Stimulated activated CD4-positive, alpha-beta T cell treated with anti-CD3 and anti-CD28 coated beads, TNF-alpha, amount 100 ng/mL, for 24 hours (primary cell): ENCODE results near the gene BPGM.
"Not testable (repeated sequence)": the region's sequence is repeated elsewhere in the genome, so short reads cannot be mapped to it uniquely, and the experiment has no call there.

ENCODE experiments used
- DNase-seq, 3 experiments: peaks; one replicate each; pipeline ENCODE4 v3.0.0-alpha.2; 2020; ENCODE audit warnings: low read depth in 3 of 3

Gene BPGM

GRCh38 chr7:134662871-134663205 lies 16.2 kb downstream of the BPGM start:
- DNase-seq = no peak

- not testable (repeated sequence) for DNase-seq
Observed at GRCh38 chr7:134665045-134665444, 18.4 kb downstream of the BPGM start.

- no peak for DNase-seq
Observed at GRCh38 chr7:134667899-134668298, 21.2 kb downstream of the BPGM start.

- no peak for DNase-seq
Observed at GRCh38 chr7:134669388-134669787, 22.7 kb downstream of the BPGM start.

GRCh38 chr7:134669845-134670373 lies 23.3 kb downstream of the BPGM start:
- DNase-seq = peak; percentile 51 to 65 (median 61)

- DNase-seq = no peak
Observed at GRCh38 chr7:134671609-134672008, 25.0 kb downstream of the BPGM start.

GRCh38 chr7:134674424-134674823 lies 27.8 kb downstream of the BPGM start:
- no peak for DNase-seq

GRCh38 chr7:134676743-134677142 lies 30.1 kb downstream of the BPGM start:
- no peak for DNase-seq

- DNase-seq = no peak
Observed at GRCh38 chr7:134678115-134678514, 31.5 kb downstream of the BPGM start.

GRCh38 chr7:134679006-134679405 lies 32.4 kb downstream of the BPGM start:
- no peak for DNase-seq

GRCh38 chr7:134684165-134684564 lies 37.5 kb downstream of the BPGM start:
- no peak for DNase-seq

GRCh38 chr7:134685250-134685649 lies 38.6 kb downstream of the BPGM start:
- DNase-seq = no peak

- no peak for DNase-seq
Observed at GRCh38 chr7:134686786-134687185, 40.1 kb downstream of the BPGM start.

- DNase-seq = not testable (repeated sequence)
Observed at GRCh38 chr7:134689550-134689949, 42.9 kb downstream of the BPGM start.

GRCh38 chr7:134690016-134690415 lies 43.4 kb downstream of the BPGM start:
- no peak for DNase-seq

GRCh38 chr7:134690614-134691504 lies 44.2 kb downstream of the BPGM start:
- no peak for DNase-seq

GRCh38 chr7:134691546-134692343 lies 45.1 kb downstream of the BPGM start:
- DNase-seq = no peak

GRCh38 chr7:134692344-134692705 lies 45.7 kb downstream of the BPGM start:
- no peak for DNase-seq

GRCh38 chr7:134693256-134693655 lies 46.6 kb downstream of the BPGM start:
- DNase-seq = peak in 1 of 3 experiments; percentile 24

- DNase-seq = no peak
Observed at GRCh38 chr7:134694299-134694698, 47.6 kb downstream of the BPGM start.

GRCh38 chr7:134694767-134695166 lies 48.1 kb downstream of the BPGM start:
- no peak for DNase-seq

GRCh38 chr7:134695321-134695860 lies 48.7 kb downstream of the BPGM start:
- DNase-seq = no peak
